K562 (cell line): Measurements from ENCODE around the gene DBP. TPM values are rescaled to one million over a fixed set of nuclear protein-coding genes. Genes with fewer than 3 reads are reported as not detected.

Experiments
- ATAC-seq: fragments of 200-7000 bp; cut with Tn5 transposase; 3 replicates; pipeline ENCODE4 v1.9.1; 2020; ENCODE audit warnings: moderate library complexity
- BruUV-seq: library from RNA; stranded (reverse); fragments of 400-500 nt; replicated peaks from 2 replicates; lab custom pipeline; 2021; lab: Mats Ljungman, UMichigan
- CTCF ChIA-PET: fragments of 300-600 bp; formaldehyde crosslinking; extraction: SDS; loops from one replicate; lab custom pipeline; 2021; ENCODE audit warnings: low intra/inter-chr PET ratio; lab: Yijun Ruan, JAX
- POLR2A ChIA-PET: fragments of 300-600, 350-650 bp; sonication (Branson Sonifier 250); formaldehyde crosslinking; extraction: SDS; loops from one replicate; lab custom pipeline; 2021; ENCODE audit warnings: antibody characterized with exemption, inconsistent platforms; lab: Yijun Ruan, JAX
- DNase-seq, 4 experiments: peaks; one replicate each; pipeline versions ENCODE4 v3.0.0 to v3.0.0-alpha.2; 2011 to 2018; ENCODE audit warnings: low spot score in 3 of 4, mixed read lengths in 3 of 4; ENCODE audit errors: extremely low read depth in 1 of 4
- FAIRE-seq: peaks from 2 replicates; lab custom pipeline; 2011; peaks lifted over from hg19 to GRCh38; lab: Jason Lieb, UNC
- H2AFZ ChIP-seq: 2 replicates; pipeline ENCODE4 v1.6.0; 2011; ENCODE audit warnings: low read depth, low read length, control low read depth, inconsistent platforms
- H3K27ac ChIP-seq: fragments of 200-600 bp; 3 replicates; pipeline ENCODE4 v1.8.0; 2011; ENCODE audit warnings: low read depth, mild to moderate bottlenecking, control low read depth, inconsistent platforms, low read length, moderate library complexity, mixed read lengths; ENCODE audit errors: extremely low read depth
- H3K27me3 ChIP-seq, 2 experiments: fragments of 300-600 bp in 1 of 2; 2 replicates in 1 of 2; 3 replicates in 1 of 2; pipeline versions ENCODE4 v1.6.0 to v1.8.0; 2011; ENCODE audit warnings: inconsistent platforms in 2 of 2, low read length in 2 of 2, mild to moderate bottlenecking in 1 of 2, mixed read lengths in 1 of 2, moderate library complexity in 1 of 2; ENCODE audit not compliant: control insufficient read depth in 2 of 2, insufficient read depth in 2 of 2
- H3K36me3 ChIP-seq: fragments of 300-600 bp; 3 replicates; pipeline ENCODE4 v1.8.0; 2011; ENCODE audit warnings: mild to moderate bottlenecking, low read length, inconsistent platforms; ENCODE audit not compliant: control insufficient read depth, insufficient read depth
- H3K4me1 ChIP-seq, 2 experiments: fragments of 200-600 bp in 1 of 2; replicated peaks in 1 of 2; 2 replicates in 1 of 2; 3 replicates in 1 of 2; pipeline versions ENCODE4 v1.5.1 to v1.8.0; 2011; ENCODE audit warnings: inconsistent platforms in 2 of 2, low read length in 2 of 2, mild to moderate bottlenecking in 1 of 2, mixed read lengths in 1 of 2, moderate library complexity in 1 of 2; ENCODE audit not compliant: control insufficient read depth in 2 of 2, insufficient read depth in 2 of 2
- H3K4me2 ChIP-seq: 2 replicates; pipeline ENCODE4 v1.6.1; 2011; ENCODE audit warnings: low read length, control low read depth, inconsistent platforms, mixed read lengths; ENCODE audit not compliant: insufficient read depth
- H3K4me3 ChIP-seq: fragments of 200-600 bp; sonication (generic), shearing (Covaris generic); 2 replicates; pipeline ENCODE4 v1.5.1; 2016; ENCODE audit warnings: control low read depth, inconsistent platforms
- H3K79me2 ChIP-seq: fragments of 200-600 bp; 3 replicates; pipeline ENCODE4 v1.8.0; 2011; ENCODE audit warnings: low read length, inconsistent platforms; ENCODE audit not compliant: control insufficient read depth, insufficient read depth
- H3K9ac ChIP-seq, 2 experiments: 2 replicates each; pipeline versions ENCODE4 v1.6.0 to v1.6.1; 2011; ENCODE audit warnings: low read depth in 2 of 2, low read length in 2 of 2, control low read depth in 1 of 2, inconsistent platforms in 1 of 2, mild to moderate bottlenecking in 1 of 2, mixed read lengths in 1 of 2; ENCODE audit not compliant: insufficient read depth in 1 of 2
- H3K9me1 ChIP-seq: one replicate; pipeline ENCODE4 v1.6.0; 2011; ENCODE audit warnings: inconsistent platforms, mild to moderate bottlenecking, low read length, moderate library complexity; ENCODE audit not compliant: control insufficient read depth, insufficient read depth
- H3K9me3 ChIP-seq: replicated peaks from 2 replicates; pipeline ENCODE4 v1.5.1; 2011; ENCODE audit warnings: low read depth, low read length, inconsistent platforms; ENCODE audit not compliant: control insufficient read depth, insufficient read depth
- H4K20me1 ChIP-seq: replicated peaks from 2 replicates; pipeline ENCODE4 v1.6.1; 2011; ENCODE audit warnings: low read length, inconsistent platforms, mixed read lengths; ENCODE audit not compliant: control insufficient read depth, insufficient read depth
- CBX5 ChIP-seq: IDR thresholded peaks from 2 replicates; pipeline ENCODE4 v1.6.1; 2014; ENCODE audit warnings: low read depth, borderline replicate concordance
- CSDE1 ChIP-seq, 2 experiments: fragments of 450-650 bp; IDR thresholded peaks; 2 replicates each; pipeline ENCODE4 v1.6.1; 2016; ENCODE audit warnings: mild to moderate bottlenecking in 1 of 2
- ETV5 ChIP-seq: sonication (generic); formaldehyde crosslinking; IDR thresholded peaks from 2 replicates; pipeline ENCODE4 v1.4.0; 2020; ENCODE audit warnings: low read depth, mild to moderate bottlenecking, missing genetic modification reagents
- ETV6 ChIP-seq, 3 experiments: fragments of 150-350 bp in 1 of 3; sonication (generic) in 1 of 3; formaldehyde crosslinking in 1 of 3; IDR thresholded peaks; 2 replicates each; pipeline versions ENCODE4 v1.6.1 to v1.8.0; 2014 to 2022; ENCODE audit warnings: borderline replicate concordance in 2 of 3, low read depth in 2 of 3, antibody characterized with exemption in 1 of 3, low read length in 1 of 3, mild to moderate bottlenecking in 1 of 3, missing genetic modification reagents in 1 of 3
- HNRNPK ChIP-seq: fragments of 200-400 bp; formaldehyde crosslinking; IDR thresholded peaks from one replicate; pipeline ENCODE4 v1.6.1; 2018; ENCODE audit warnings: mild to moderate bottlenecking, low read depth, low read length; ENCODE audit not compliant: poor library complexity, severe bottlenecking
- KDM1A ChIP-seq, 2 experiments: fragments of 450-650 bp; IDR thresholded peaks; 2 replicates each; pipeline ENCODE4 v1.6.1; 2016; ENCODE audit warnings: mild to moderate bottlenecking in 2 of 2
- LARP7 ChIP-seq: fragments of 450-650 bp; IDR thresholded peaks from 2 replicates; pipeline ENCODE4 v1.6.1; 2016
- PCBP2 ChIP-seq: fragments of 200-400 bp; formaldehyde crosslinking; IDR thresholded peaks from 2 replicates; pipeline ENCODE4 v1.6.1; 2018; ENCODE audit warnings: low read length, low read depth, mild to moderate bottlenecking, moderate library complexity; ENCODE audit not compliant: poor library complexity, severe bottlenecking
- SNIP1 ChIP-seq: fragments of 450-650 bp; IDR thresholded peaks from 2 replicates; pipeline ENCODE4 v1.7.1; 2017; ENCODE audit warnings: low read depth, mild to moderate bottlenecking
- ZNF133 ChIP-seq: fragments of 250-450 bp; sonication (Bioruptor Pico); IDR thresholded peaks from 2 replicates; pipeline ENCODE4 v1.4.0; 2020; ENCODE audit warnings: mild to moderate bottlenecking
- ZNF146 ChIP-seq: IDR thresholded peaks from one replicate; pipeline ENCODE4 v1.6.1; 2018; ENCODE audit warnings: missing compliant biosample characterization; ENCODE audit not compliant: unreplicated experiment
- ZNF224 ChIP-seq: sonication (generic); formaldehyde crosslinking; IDR thresholded peaks from 2 replicates; pipeline ENCODE4 v1.8.0; 2022; ENCODE audit warnings: mild to moderate bottlenecking, missing genetic modification reagents
- ZNF263 ChIP-seq: sonication (generic); formaldehyde crosslinking; IDR thresholded peaks from 2 replicates; pipeline ENCODE4 v1.8.0; 2022; ENCODE audit warnings: mild to moderate bottlenecking, missing genetic modification reagents, borderline replicate concordance
- WGBS: fragments of 100-300 bp; shearing (Covaris generic); methylation state at CpG from one replicate; pipeline ENCODE4 v1.1.6; 2016; ENCODE audit warnings: low coverage, mixed read lengths; ENCODE audit not compliant: insufficient coverage; ENCODE audit errors: missing lambda C conversion rate; 5-methylcytosine and 5-hydroxymethylcytosine counted together
- in situ Hi-C: fragments of 300-500 bp; cut with MboI; formaldehyde crosslinking; loops from 4 replicates; pipeline ENCODE4 v1.15.0; 2018; ENCODE audit warnings: inconsistent platforms, mixed read lengths
- intact Hi-C: fragments of 100-400 bp; cut with micrococcal nuclease; formaldehyde crosslinking; loops from 2 replicates; pipeline ENCODE4 v1.14.2; 2022
- polyA plus RNA-seq, 8 experiments: library from polyadenylated mRNA; depleted of rRNA in 4 of 8; stranded (reverse) in 5 of 8; unstranded in 3 of 8; fragments of >200 nt; fragmentation: Nextera tagmentation in 2 of 8; fragmentation: Illumina TruSeq in 1 of 8; extraction: Ambion mirVana in 2 of 8; extraction: Trizol in 1 of 8; gene quantifications; 2 replicates each; pipeline versions ENCODE4 v1.2.1 to v1.2.3, GENCODE V29; 2011 to 2014; ENCODE audit warnings: inconsistent platforms in 1 of 8, missing spikeins in 1 of 8
- total RNA-seq, 7 experiments: library from RNA; depleted of rRNA in 6 of 7; stranded (reverse); fragments of >200 nt in 6 of 7; fragmentation: Illumina TruSeq in 2 of 7; extraction: Trizol in 2 of 7; gene quantifications; 2 replicates each; pipeline versions ENCODE4 v1.2.1 to v1.2.3, GENCODE V29; 2011 to 2021; ENCODE audit warnings: low replicate concordance in 1 of 7
- TF ChIP-seq, protein P1 (sequence below): fragments of 250-450 bp; sonication (Bioruptor Pico); IDR thresholded peaks from 2 replicates; pipeline ENCODE4 v1.4.0; 2020; ENCODE audit warnings: mild to moderate bottlenecking, moderate library complexity
- TF ChIP-seq, protein P2 (sequence below): sonication (generic); formaldehyde crosslinking; IDR thresholded peaks from 2 replicates; pipeline ENCODE4 v1.8.0; 2022; ENCODE audit warnings: mild to moderate bottlenecking, missing genetic modification reagents
- TF ChIP-seq, protein P3 (sequence below): fragments of 200-800 bp; sonication (Bioruptor generic); IDR thresholded peaks from 2 replicates; pipeline ENCODE4 v1.6.1; 2017; ENCODE audit warnings: missing genetic modification characterization, missing compliant biosample characterization

Gene DBP
- total and polyA plus RNA-seq, 9 of the 15 experiments (the other 6 are each of a cell fraction or from before 2014, with no cell fraction given), result 0.25 to 5.5 (median 1.8) TPM

DNA sequence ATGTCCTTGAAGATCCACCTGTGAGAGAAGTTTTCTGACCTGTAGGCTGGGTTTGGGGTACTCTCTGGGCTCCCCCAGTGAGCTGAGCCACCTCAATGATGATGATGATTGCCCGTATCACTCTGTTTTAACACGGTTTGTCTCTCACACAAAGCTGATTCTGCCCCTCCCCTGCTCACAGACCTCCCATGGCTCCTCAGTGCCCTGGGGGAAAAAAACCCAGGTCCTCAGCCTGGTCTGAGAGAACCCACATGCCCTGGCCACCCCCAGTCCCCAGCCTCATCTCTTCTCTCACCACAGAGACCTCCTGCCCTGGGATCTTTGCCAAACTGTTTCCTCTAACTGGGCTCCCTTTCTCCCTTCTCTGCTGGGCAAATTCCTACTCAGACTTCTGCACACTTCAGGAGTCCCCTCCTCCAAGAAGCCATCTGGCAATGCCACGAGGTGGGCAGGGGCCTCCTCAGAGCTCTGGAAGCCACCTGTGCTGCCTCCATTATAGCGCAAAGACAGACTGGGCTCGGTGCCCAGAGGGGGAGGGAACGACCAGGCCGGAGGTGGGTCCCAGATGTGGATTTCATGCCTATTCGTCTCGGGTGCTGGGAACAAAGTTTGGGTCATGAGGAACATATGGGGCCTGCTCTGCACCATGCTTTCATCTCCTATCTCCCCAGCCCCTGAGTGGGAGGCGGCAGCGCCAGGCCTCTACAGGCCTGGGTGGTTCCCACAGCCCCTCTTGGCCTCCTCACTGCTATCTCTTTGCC lies 17.3 kb upstream of the DBP start:
- Histone ChIP-seq H3K79me2 (no peaks in the 10 kb centered on the region), H4K20me1 (no peaks in the 10 kb centered on the region), H3K36me3 (no peaks in the 10 kb centered on the region), H3K4me2 (peak overlapping the region; percentile 43; the same call in 1 of the 2 replicates), H3K4me3 (no peak overlapping the region), H3K9ac (peak overlapping the region; percentile 19 to 92; a peak in 3 of 4 replicates), H3K4me1 (peaks cover 14 to 43% of the 10 kb centered on the region in 2 experiments), H3K9me1 (no peaks in the 10 kb centered on the region), H3K9me3 (no peaks in the 10 kb centered on the region), H2AFZ (peak overlapping the region; percentile 96), H3K27ac (peak overlapping the region; percentile 37; the same call in 2 of the 3 replicates), H3K27me3 (no peaks in the 10 kb centered on the region)
- ChIA-PET CTCF (no interaction called here), POLR2A (interaction anchor here (0.5 to 1.5 kb wide), 3 partner anchors 8 to 313 kb away, joined by 3 read pairs; no protein-coding TSS in a partner anchor)
- WGBS, result 14% methylated on average over 10 of the region's 11 CpGs
- in situ Hi-C loops (no loop called here), intact Hi-C loops (no loop called here)
- no TSS peak for BruUV-seq
- ATAC-seq (peak; percentile 53), DNase-seq (peak in 3 of 4 experiments; percentile 38 to 57 (median 53)), FAIRE-seq (peak; percentile 15)
- no peak for TF ChIP-seq SNIP1
- TF ChIP-seq PCBP2, result no peak
- no peak for TF ChIP-seq ZNF263 (CRISPR knock-in tag)
- TF ChIP-seq ZNF133 (CRISPR knock-in tag), result no peak
- no peak for TF ChIP-seq ETV5 (CRISPR knock-in tag)
- no peak for TF ChIP-seq ZNF146 (CRISPR knock-in tag)
- TF ChIP-seq CSDE1 (IDR thresholded peaks at IDR 0.05), result no peak
- TF ChIP-seq LARP7, result no peak
- TF ChIP-seq KDM1A (IDR thresholded peaks at IDR 0.05), result 0 out of 4 replicates have a peak, but pooled peaks of 1 of the 2 experiments have one; percentile 24
- TF ChIP-seq, protein P1, sequence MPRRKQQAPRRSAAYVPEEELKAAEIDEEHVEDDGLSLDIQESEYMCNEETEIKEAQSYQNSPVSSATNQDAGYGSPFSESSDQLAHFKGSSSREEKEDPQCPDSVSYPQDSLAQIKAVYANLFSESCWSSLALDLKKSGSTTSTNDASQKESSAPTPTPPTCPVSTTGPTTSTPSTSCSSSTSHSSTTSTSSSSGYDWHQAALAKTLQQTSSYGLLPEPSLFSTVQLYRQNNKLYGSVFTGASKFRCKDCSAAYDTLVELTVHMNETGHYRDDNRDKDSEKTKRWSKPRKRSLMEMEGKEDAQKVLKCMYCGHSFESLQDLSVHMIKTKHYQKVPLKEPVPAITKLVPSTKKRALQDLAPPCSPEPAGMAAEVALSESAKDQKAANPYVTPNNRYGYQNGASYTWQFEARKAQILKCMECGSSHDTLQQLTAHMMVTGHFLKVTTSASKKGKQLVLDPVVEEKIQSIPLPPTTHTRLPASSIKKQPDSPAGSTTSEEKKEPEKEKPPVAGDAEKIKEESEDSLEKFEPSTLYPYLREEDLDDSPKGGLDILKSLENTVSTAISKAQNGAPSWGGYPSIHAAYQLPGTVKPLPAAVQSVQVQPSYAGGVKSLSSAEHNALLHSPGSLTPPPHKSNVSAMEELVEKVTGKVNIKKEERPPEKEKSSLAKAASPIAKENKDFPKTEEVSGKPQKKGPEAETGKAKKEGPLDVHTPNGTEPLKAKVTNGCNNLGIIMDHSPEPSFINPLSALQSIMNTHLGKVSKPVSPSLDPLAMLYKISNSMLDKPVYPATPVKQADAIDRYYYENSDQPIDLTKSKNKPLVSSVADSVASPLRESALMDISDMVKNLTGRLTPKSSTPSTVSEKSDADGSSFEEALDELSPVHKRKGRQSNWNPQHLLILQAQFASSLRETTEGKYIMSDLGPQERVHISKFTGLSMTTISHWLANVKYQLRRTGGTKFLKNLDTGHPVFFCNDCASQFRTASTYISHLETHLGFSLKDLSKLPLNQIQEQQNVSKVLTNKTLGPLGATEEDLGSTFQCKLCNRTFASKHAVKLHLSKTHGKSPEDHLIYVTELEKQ (CRISPR knock-in tag), result no peak
- TF ChIP-seq HNRNPK, result no peak
- no peak for TF ChIP-seq ETV6 (IDR thresholded peaks at IDR 0.05; ENCODE audit: borderline replicate concordance in 1 of 2, low read depth in 2 of 2, low read length in 1 of 2)
- no peak for TF ChIP-seq ETV6 (CRISPR knock-in tag; IDR thresholded peaks at IDR 0.05; ENCODE audit: borderline replicate concordance)
- TF ChIP-seq CBX5, result no peak
- TF ChIP-seq, protein P2, sequence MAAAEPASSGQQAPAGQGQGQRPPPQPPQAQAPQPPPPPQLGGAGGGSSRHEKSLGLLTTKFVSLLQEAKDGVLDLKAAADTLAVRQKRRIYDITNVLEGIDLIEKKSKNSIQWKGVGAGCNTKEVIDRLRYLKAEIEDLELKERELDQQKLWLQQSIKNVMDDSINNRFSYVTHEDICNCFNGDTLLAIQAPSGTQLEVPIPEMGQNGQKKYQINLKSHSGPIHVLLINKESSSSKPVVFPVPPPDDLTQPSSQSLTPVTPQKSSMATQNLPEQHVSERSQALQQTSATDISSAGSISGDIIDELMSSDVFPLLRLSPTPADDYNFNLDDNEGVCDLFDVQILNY (CRISPR knock-in tag), result no peak
- TF ChIP-seq ZNF224 (CRISPR knock-in tag), result no peak
- TF ChIP-seq, protein P3, sequence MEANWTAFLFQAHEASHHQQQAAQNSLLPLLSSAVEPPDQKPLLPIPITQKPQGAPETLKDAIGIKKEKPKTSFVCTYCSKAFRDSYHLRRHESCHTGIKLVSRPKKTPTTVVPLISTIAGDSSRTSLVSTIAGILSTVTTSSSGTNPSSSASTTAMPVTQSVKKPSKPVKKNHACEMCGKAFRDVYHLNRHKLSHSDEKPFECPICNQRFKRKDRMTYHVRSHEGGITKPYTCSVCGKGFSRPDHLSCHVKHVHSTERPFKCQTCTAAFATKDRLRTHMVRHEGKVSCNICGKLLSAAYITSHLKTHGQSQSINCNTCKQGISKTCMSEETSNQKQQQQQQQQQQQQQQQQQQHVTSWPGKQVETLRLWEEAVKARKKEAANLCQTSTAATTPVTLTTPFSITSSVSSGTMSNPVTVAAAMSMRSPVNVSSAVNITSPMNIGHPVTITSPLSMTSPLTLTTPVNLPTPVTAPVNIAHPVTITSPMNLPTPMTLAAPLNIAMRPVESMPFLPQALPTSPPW (CRISPR knock-in tag), result peak; percentile 29; the same call in 1 of the 2 replicates
